GM12878 (cell line): Measurements from ENCODE around the gene SLC2A4.

Source experiments
- CTCF ChIP-seq, 3 experiments: IDR thresholded peaks in 2 of 3; conservative IDR thresholded peaks in 1 of 3; 2 replicates each; pipeline ENCODE4 v1.5.1; 2011; ENCODE audit warnings: low read depth in 3 of 3, low read length in 3 of 3, mild to moderate bottlenecking in 3 of 3, control low read depth in 2 of 3, moderate library complexity in 2 of 3, inconsistent platforms in 1 of 3, mixed read lengths in 1 of 3; ENCODE audit not compliant: control insufficient read depth in 2 of 3, insufficient read depth in 1 of 3; ENCODE audit errors: extremely low read depth in 1 of 3
- EP300 ChIP-seq, 2 experiments: fragments of 150-350 bp in 1 of 2; IDR thresholded peaks; 2 replicates each; pipeline ENCODE4 v1.6.1; 2011 to 2012; ENCODE audit warnings: low read depth in 2 of 2, low read length in 2 of 2, borderline replicate concordance in 1 of 2, improper control_type of control experiment in 1 of 2, inconsistent platforms in 1 of 2; ENCODE audit not compliant: control insufficient read depth in 1 of 2
- RAD21 ChIP-seq: IDR thresholded peaks from 2 replicates; pipeline ENCODE4 v1.6.1; 2011; ENCODE audit warnings: mild to moderate bottlenecking, low read depth, low read length, moderate library complexity; ENCODE audit not compliant: insufficient read depth
- RFX5 ChIP-seq: IDR thresholded peaks from 2 replicates; pipeline ENCODE4 v1.6.1; 2011; ENCODE audit warnings: low read depth, low read length, improper control_type of control experiment

GRCh38 chr17:7296189-7296861, 14.8 kb downstream of the SLC2A4 start:
- TF ChIP-seq CTCF (IDR thresholded peaks at IDR 0.05 in 2 of 3, conservative IDR thresholded peaks at IDR 0.05 in 1 of 3; ENCODE audit: control insufficient read depth in 2 of 3, extremely low read depth in 1 of 3, insufficient read depth in 1 of 3, low read depth in 3 of 3, low read length in 3 of 3) (peak; percentile 84 to 93 (median 86); a peak in 5 of 6 replicates), RFX5 (no peak), RAD21 (peak; percentile 74), EP300 (IDR thresholded peaks at IDR 0.05; ENCODE audit: borderline replicate concordance in 1 of 2, control insufficient read depth in 1 of 2, low read depth in 2 of 2, low read length in 2 of 2) (no peak)
